Breast epithelium (tissue), 3 donors: ENCODE results near the gene CFAP97D1.

Source experiments
- CTCF ChIP-seq, 3 donors: fragments of 450-650 bp; IDR thresholded peaks; one replicate each; pipeline ENCODE4 v1.5.1; 2016 to 2017; ENCODE audit warnings: antibody characterized with exemption in 3 of 3, mild to moderate bottlenecking in 3 of 3, moderate library complexity in 3 of 3
- POLR2A ChIP-seq: fragments of 450-650 bp; IDR thresholded peaks from one replicate; pipeline ENCODE4 v1.6.1; 2016; ENCODE audit warnings: antibody characterized with exemption, mild to moderate bottlenecking, moderate library complexity

- TF ChIP-seq CTCF (IDR thresholded peaks at IDR 0.05) (no peak), POLR2A (no peak)
Observed at GRCh38 chr17:43787728-43788127, 7.5 kb downstream of the CFAP97D1 start.
